Endothelial cell of umbilical vein (primary cell): ENCODE measurements around the gene SLC12A1. TPM values are rescaled to one million over a fixed set of nuclear protein-coding genes. Genes with fewer than 3 reads are reported as not detected.

Source experiments
- BruUV-seq: library from RNA; stranded (reverse); fragments of 400-500 nt; replicated peaks from 2 replicates; lab custom pipeline; 2021; lab: Mats Ljungman, UMichigan
- CTCF ChIA-PET: fragments of 300-600, 350-600 bp; sonication (Branson Sonifier 250); formaldehyde crosslinking; loops from one replicate; lab custom pipeline; 2021; ENCODE audit warnings: antibody characterized with exemption, inconsistent platforms; lab: Charles Lee
- POLR2A ChIA-PET: fragments of 300-600, 350-600 bp; sonication (Branson Sonifier 250); formaldehyde crosslinking; loops from one replicate; lab custom pipeline; 2021; ENCODE audit warnings: antibody characterized with exemption, inconsistent platforms; lab: Charles Lee
- DNase-seq: peaks from one replicate; pipeline ENCODE4 v3.0.0-alpha.2; 2011; ENCODE audit warnings: low read depth, low spot score
- FAIRE-seq: peaks from 2 replicates; lab custom pipeline; 2011; peaks lifted over from hg19 to GRCh38; lab: Jason Lieb, UNC
- H2AFZ ChIP-seq: 2 replicates; pipeline ENCODE4 v1.6.0; 2012; ENCODE audit warnings: low read depth, low read length, control low read depth, inconsistent platforms
- H3K27ac ChIP-seq: 2 replicates; pipeline ENCODE4 v1.5.1; 2011; ENCODE audit warnings: low read depth, mild to moderate bottlenecking, control low read depth, low read length, moderate library complexity; ENCODE audit not compliant: insufficient read depth
- H3K27me3 ChIP-seq, 2 experiments: 2 replicates each; pipeline versions ENCODE4 v1.6.0 to v1.6.1; 2011; ENCODE audit warnings: low read length in 2 of 2, mixed read lengths in 1 of 2; ENCODE audit not compliant: control insufficient read depth in 2 of 2, insufficient read depth in 2 of 2
- H3K36me3 ChIP-seq, 2 experiments: 2 replicates in 1 of 2; 3 replicates in 1 of 2; pipeline ENCODE4 v1.5.1; 2011; ENCODE audit warnings: low read length in 2 of 2, mild to moderate bottlenecking in 1 of 2, moderate library complexity in 1 of 2; ENCODE audit not compliant: control insufficient read depth in 2 of 2, insufficient read depth in 2 of 2; ENCODE audit errors: extremely low read depth in 1 of 2
- H3K4me1 ChIP-seq: 3 replicates; pipeline ENCODE4 v1.5.1; 2011; ENCODE audit warnings: mild to moderate bottlenecking, low read length; ENCODE audit not compliant: control insufficient read depth, insufficient read depth; ENCODE audit errors: extremely low read depth
- H3K4me2 ChIP-seq: 2 replicates; pipeline ENCODE4 v1.6.1; 2011; ENCODE audit warnings: low read length, control low read depth, mixed read lengths; ENCODE audit not compliant: insufficient read depth
- H3K4me3 ChIP-seq, 3 experiments: fragments of 200-600 bp in 1 of 3; sonication (generic), shearing (Covaris generic) in 1 of 3; replicated peaks in 1 of 3; 2 replicates each; pipeline ENCODE4 v1.5.1; 2011 to 2016; ENCODE audit warnings: control low read depth in 3 of 3, low read length in 3 of 3, mild to moderate bottlenecking in 2 of 3, inconsistent platforms in 1 of 3, low read depth in 1 of 3, moderate library complexity in 1 of 3; ENCODE audit not compliant: insufficient read depth in 1 of 3
- H3K79me2 ChIP-seq: 2 replicates; pipeline ENCODE4 v1.6.0; 2012; ENCODE audit warnings: low read length, inconsistent platforms; ENCODE audit not compliant: control insufficient read depth, insufficient read depth
- H3K9ac ChIP-seq: replicated peaks from 2 replicates; pipeline ENCODE3; 2011; ENCODE audit warnings: low read length, control low read depth; ENCODE audit not compliant: insufficient read depth; ENCODE audit errors: extremely low read depth
- H3K9me1 ChIP-seq: replicated peaks from 3 replicates; pipeline ENCODE4 v1.6.0; 2011; ENCODE audit warnings: mild to moderate bottlenecking, low read length; ENCODE audit not compliant: control insufficient read depth, insufficient read depth; ENCODE audit errors: extremely low read depth
- H3K9me3 ChIP-seq: replicated peaks from 2 replicates; pipeline ENCODE4 v1.5.1; 2012; ENCODE audit warnings: low read length, inconsistent platforms; ENCODE audit not compliant: control insufficient read depth, insufficient read depth
- H4K20me1 ChIP-seq: replicated peaks from 2 replicates; pipeline ENCODE3; 2011; ENCODE audit warnings: mild to moderate bottlenecking, low read length; ENCODE audit not compliant: control insufficient read depth, insufficient read depth; ENCODE audit errors: extremely low read depth
- CTCF ChIP-seq, 2 donors: IDR thresholded peaks; 1 replicate in 1 of 2; 2 replicates in 1 of 2; pipeline ENCODE4 v1.5.1; 2011; ENCODE audit warnings: low read length in 2 of 2, mild to moderate bottlenecking in 2 of 2, moderate library complexity in 2 of 2, control low read depth in 1 of 2, inconsistent platforms in 1 of 2, low read depth in 1 of 2; ENCODE audit not compliant: insufficient read depth in 1 of 2; ENCODE audit errors: extremely low read depth in 1 of 2
- EZH2 ChIP-seq: IDR thresholded peaks from 2 replicates; pipeline ENCODE4 v1.6.1; 2012; ENCODE audit warnings: borderline replicate concordance, low read depth, mild to moderate bottlenecking, moderate library complexity, low read length, inconsistent platforms; ENCODE audit not compliant: severe bottlenecking
- FOS ChIP-seq: IDR thresholded peaks from 2 replicates; pipeline ENCODE4 v1.6.1; 2011; ENCODE audit warnings: mild to moderate bottlenecking, low read length, moderate library complexity, borderline replicate concordance; ENCODE audit not compliant: insufficient read depth
- GATA2 ChIP-seq: IDR thresholded peaks from 2 replicates; pipeline ENCODE4 v1.7.0; 2011; ENCODE audit warnings: low read depth, mild to moderate bottlenecking, moderate library complexity, mixed read lengths, low read length; ENCODE audit not compliant: insufficient read length, insufficient read depth
- JUN ChIP-seq: IDR thresholded peaks from 2 replicates; pipeline ENCODE4 v1.6.1; 2011; ENCODE audit warnings: borderline replicate concordance, low read depth; ENCODE audit not compliant: insufficient read length, insufficient read depth
- MAX ChIP-seq: IDR thresholded peaks from 2 replicates; pipeline ENCODE4 v1.6.1; 2011; ENCODE audit not compliant: insufficient read depth, insufficient read length
- MYC ChIP-seq: IDR thresholded peaks from one replicate; pipeline ENCODE4 v1.6.1; 2011; ENCODE audit warnings: mild to moderate bottlenecking, low read depth, low read length
- POLR2A ChIP-seq: IDR thresholded peaks from 2 replicates; pipeline ENCODE4 v1.6.1; 2012; ENCODE audit warnings: low read depth, mild to moderate bottlenecking, control low read depth, low read length
- POLR2AphosphoS5 ChIP-seq: IDR thresholded peaks from 2 replicates; pipeline ENCODE4 v1.6.1; 2012; ENCODE audit warnings: low read depth, mild to moderate bottlenecking, control low read depth, low read length, moderate library complexity; ENCODE audit not compliant: insufficient read depth
- dilution Hi-C: fragments of 300-500 bp; cut with MboI; formaldehyde crosslinking; loops from one replicate; pipeline ENCODE4 v1.15.0; 2019; ENCODE audit warnings: low sequenced_read_pairs; ENCODE audit not compliant: extremely low pct_ligation_motif_present
- intact Hi-C: fragments of 100-400 bp; cut with micrococcal nuclease; formaldehyde crosslinking; loops from one replicate; pipeline ENCODE4 v1.10.0; 2022
- polyA plus RNA-seq, 4 experiments: library from polyadenylated mRNA; depleted of rRNA in 3 of 4; stranded (reverse) in 3 of 4; unstranded in 1 of 4; fragments of >200 nt; gene quantifications; 2 replicates each; pipeline versions ENCODE4 v1.2.1 to v1.2.3, GENCODE V29; 2011 to 2012; ENCODE audit warnings: missing spikeins in 1 of 4
- total RNA-seq: library from RNA; stranded (reverse); gene quantifications from 2 replicates; pipeline ENCODE4 v1.2.3, GENCODE V29; 2021

Gene SLC12A1
- total and polyA plus RNA-seq, 2 donors (not counting 3 experiments of a cell fraction or from before 2014, with no cell fraction given) = not detected

- BruUV-seq = no TSS peak
- peaks cover 1% of the 10 kb centered on the region for H3K79me2 ChIP-seq
- H3K27ac ChIP-seq = no peak overlapping the region
- POLR2A ChIA-PET = no interaction called here
- no peak for FAIRE-seq
- H3K36me3 ChIP-seq = peaks cover 6 to 11% of the 10 kb centered on the region in 2 experiments
- no peak overlapping the region for H3K4me2 ChIP-seq
- dilution Hi-C loops (no loop called here), intact Hi-C loops (no loop called here)
- no peak overlapping the region for H3K9ac ChIP-seq
- no peak for TF ChIP-seq MYC
- no peak for TF ChIP-seq GATA2
- TF ChIP-seq EZH2 = no peak
- no peak for TF ChIP-seq CTCF (IDR thresholded peaks at IDR 0.05; ENCODE audit: extremely low read depth in 1 of 2, insufficient read depth in 1 of 2, low read depth in 1 of 2, low read length in 2 of 2)
- no peak for TF ChIP-seq JUN
- TF ChIP-seq MAX = no peak
- no peak for TF ChIP-seq POLR2AphosphoS5
- no peak for TF ChIP-seq FOS
- TF ChIP-seq POLR2A = no peak
- H3K9me1 ChIP-seq = no peaks in the 10 kb centered on the region
- no peak overlapping the region for H3K4me3 ChIP-seq
- no peaks in the 10 kb centered on the region for H3K27me3 ChIP-seq
- H4K20me1 ChIP-seq = no peaks in the 10 kb centered on the region
- CTCF ChIA-PET = interaction anchor here (1.4 to 2.5 kb wide), 2 partner anchors 12 to 461 kb away, joined by 5 to 12 read pairs; no protein-coding TSS in a partner anchor
- H2AFZ ChIP-seq = no peak overlapping the region
- no peaks in the 10 kb centered on the region for H3K4me1 ChIP-seq
- no peaks in the 10 kb centered on the region for H3K9me3 ChIP-seq
- no peak for DNase-seq
Observed at GRCh38 chr15:48340111-48340510, 134.0 kb downstream of the SLC12A1 start.
